Measurements from ENCODE around the gene TLE6. TPM values are rescaled to one million over a fixed set of nuclear protein-coding genes. Genes with fewer than 3 reads are reported as not detected.

The TLE6 gene
- total and polyA plus RNA-seq, 2 of the 13 experiments (the other 11 are each of a cell fraction or from before 2014, with no cell fraction given), result 0.24 to 5.5 TPM

DNA sequence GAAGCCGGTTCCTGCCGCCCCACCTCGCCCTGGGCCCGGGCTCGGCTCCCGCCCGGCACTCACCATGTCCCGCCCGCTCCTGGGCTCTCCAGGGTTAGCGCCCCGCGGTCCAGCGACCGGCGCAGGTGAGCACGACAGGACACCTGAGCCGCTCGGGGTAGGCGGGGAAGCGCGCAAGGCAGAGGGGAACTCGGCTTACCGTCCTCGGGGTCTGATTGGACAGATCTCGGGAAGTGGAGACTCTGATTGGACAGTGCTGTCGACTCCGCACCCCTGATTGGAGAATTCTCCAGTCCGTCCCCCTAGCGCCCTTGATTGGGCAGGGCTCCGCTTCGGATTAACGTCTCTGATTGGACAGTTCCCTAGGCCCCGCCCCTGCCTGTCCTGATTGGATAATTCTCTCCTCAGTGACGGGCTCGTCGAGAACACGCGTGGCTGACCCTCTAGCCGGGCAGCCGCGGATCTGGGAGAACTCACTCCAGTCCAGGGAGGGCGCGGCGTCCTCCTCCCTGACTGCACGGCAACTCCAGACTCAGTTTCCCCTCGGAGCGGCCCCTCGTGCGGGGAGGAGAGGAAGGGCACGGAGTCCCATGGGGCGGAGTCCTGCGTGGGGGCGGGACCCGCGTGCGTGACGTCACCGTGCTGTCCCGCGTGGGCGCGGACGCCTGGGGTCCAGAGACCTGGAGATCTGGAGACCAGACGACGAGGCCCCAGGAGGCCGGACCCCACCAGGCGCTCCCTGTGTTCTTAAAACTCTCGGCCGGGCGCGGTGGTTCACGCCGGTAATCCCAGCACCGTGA is 32.4 kb upstream of the TLE6 start, which contains the start of gene ZNF77 (continued):
- 0 out of 2 replicates have a peak, but pooled peaks have one; percentile 28 for TF ChIP-seq SNAPC4 (CRISPR knock-in tag; IDR thresholded peaks at IDR 0.05)
- TF ChIP-seq SMAD3 (CRISPR knock-in tag; IDR thresholded peaks at IDR 0.05), result peak; percentile 56; the same call in 1 of the 2 replicates
- TF ChIP-seq ZNF747 (CRISPR knock-in tag; IDR thresholded peaks at IDR 0.05; ENCODE audit: borderline replicate concordance), result 0 out of 2 replicates have a peak, but pooled peaks have one; percentile 48
- TF ChIP-seq, protein P1, sequence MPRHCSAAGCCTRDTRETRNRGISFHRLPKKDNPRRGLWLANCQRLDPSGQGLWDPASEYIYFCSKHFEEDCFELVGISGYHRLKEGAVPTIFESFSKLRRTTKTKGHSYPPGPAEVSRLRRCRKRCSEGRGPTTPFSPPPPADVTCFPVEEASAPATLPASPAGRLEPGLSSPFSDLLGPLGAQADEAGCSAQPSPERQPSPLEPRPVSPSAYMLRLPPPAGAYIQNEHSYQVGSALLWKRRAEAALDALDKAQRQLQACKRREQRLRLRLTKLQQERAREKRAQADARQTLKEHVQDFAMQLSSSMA (CRISPR knock-in tag; IDR thresholded peaks at IDR 0.05), result 0 out of 2 replicates have a peak, but pooled peaks have one; percentile 13
- TF ChIP-seq, protein P2, sequence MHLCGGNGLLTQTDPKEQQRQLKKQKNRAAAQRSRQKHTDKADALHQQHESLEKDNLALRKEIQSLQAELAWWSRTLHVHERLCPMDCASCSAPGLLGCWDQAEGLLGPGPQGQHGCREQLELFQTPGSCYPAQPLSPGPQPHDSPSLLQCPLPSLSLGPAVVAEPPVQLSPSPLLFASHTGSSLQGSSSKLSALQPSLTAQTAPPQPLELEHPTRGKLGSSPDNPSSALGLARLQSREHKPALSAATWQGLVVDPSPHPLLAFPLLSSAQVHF (CRISPR knock-in tag; IDR thresholded peaks at IDR 0.05), result 0 out of 2 replicates have a peak, but pooled peaks have one; percentile 24
- no peak for TF ChIP-seq ZNF530 (CRISPR knock-in tag; IDR thresholded peaks at IDR 0.05; ENCODE audit: low read depth)
- TF ChIP-seq CENPT (CRISPR knock-in tag; IDR thresholded peaks at IDR 0.05; ENCODE audit: low read depth), result no peak
- TF ChIP-seq ZNF251 (CRISPR knock-in tag; IDR thresholded peaks at IDR 0.05), result no peak
- peak; percentile 90 for TF ChIP-seq POLR2G (IDR thresholded peaks at IDR 0.05; ENCODE audit: low read depth, low read length)
- TF ChIP-seq GATAD1 (CRISPR knock-in tag; IDR thresholded peaks at IDR 0.05), result peak; percentile 71
- no peak for TF ChIP-seq TCF7L2 (IDR thresholded peaks at IDR 0.05; ENCODE audit: low read depth, low read length)
- TF ChIP-seq TCF7 (IDR thresholded peaks at IDR 0.05; ENCODE audit: low read depth), result no peak
- TF ChIP-seq FOXC1 (CRISPR knock-in tag; IDR thresholded peaks at IDR 0.05; ENCODE audit: borderline replicate concordance), result peak; percentile 20; the same call in 1 of the 2 replicates
- no peak for TF ChIP-seq THYN1 (CRISPR knock-in tag; IDR thresholded peaks at IDR 0.05; ENCODE audit: borderline replicate concordance, low read depth)
- peak; percentile 61; the same call in 1 of the 2 replicates for TF ChIP-seq ATF3 (CRISPR knock-in tag; IDR thresholded peaks at IDR 0.05)
- TF ChIP-seq ZFY (CRISPR knock-in tag; IDR thresholded peaks at IDR 0.05), result peak; percentile 78
- peak; percentile 86 for TF ChIP-seq CCDC6 (CRISPR knock-in tag; IDR thresholded peaks at IDR 0.05)
- TF ChIP-seq ZMAT3 (CRISPR knock-in tag; conservative IDR thresholded peaks at IDR 0.05), result peak; percentile 80; the same call in 1 of the 2 replicates
- TF ChIP-seq TCF12 (IDR thresholded peaks at IDR 0.05), result no peak
- TF ChIP-seq TCF12 (CRISPR knock-in tag; IDR thresholded peaks at IDR 0.05), result no peak
- TF ChIP-seq SIN3B (IDR thresholded peaks at IDR 0.05; ENCODE audit: low read length), result no peak; the same call in 1 of the 2 replicates
- TF ChIP-seq, protein P3, sequence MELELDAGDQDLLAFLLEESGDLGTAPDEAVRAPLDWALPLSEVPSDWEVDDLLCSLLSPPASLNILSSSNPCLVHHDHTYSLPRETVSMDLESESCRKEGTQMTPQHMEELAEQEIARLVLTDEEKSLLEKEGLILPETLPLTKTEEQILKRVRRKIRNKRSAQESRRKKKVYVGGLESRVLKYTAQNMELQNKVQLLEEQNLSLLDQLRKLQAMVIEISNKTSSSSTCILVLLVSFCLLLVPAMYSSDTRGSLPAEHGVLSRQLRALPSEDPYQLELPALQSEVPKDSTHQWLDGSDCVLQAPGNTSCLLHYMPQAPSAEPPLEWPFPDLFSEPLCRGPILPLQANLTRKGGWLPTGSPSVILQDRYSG (CRISPR knock-in tag; IDR thresholded peaks at IDR 0.05), result no peak

Data from HepG2 (cell line).